Activated T-cell treated with anti-CD3 and anti-CD28 coated beads for 48 hours (primary cell): ENCODE data around the gene OR2T3.
"Not testable (repeated sequence)": the region's sequence is repeated elsewhere in the genome, so short reads cannot be mapped to it uniquely, and the experiment has no call there.

Experiments
- DNase-seq: peaks from one replicate; pipeline ENCODE4 v3.0.0-alpha.2; 2020; ENCODE audit warnings: low read depth

Gene OR2T3

GRCh38 chr1:248472111-248472510 lies 1.0 kb upstream of the OR2T3 start:
- not testable (repeated sequence) for DNase-seq

GRCh38 chr1:248475660-248476059 lies 2.5 kb downstream of the OR2T3 start:
- DNase-seq = not testable (repeated sequence)

GRCh38 chr1:248481686-248482579 lies 8.8 kb downstream of the OR2T3 start:
- not testable (repeated sequence) for DNase-seq

- not testable (repeated sequence) for DNase-seq
These were observed 15.1 kb downstream of the OR2T3 start, which contains the start of gene OR2T5 for GRCh38 chr1:248488289-248488688. TSS of gene OR2T5 (plus strand) at chr1:248488589. CDS start at chr1:248488589, 0 bp downstream.

- DNase-seq = not testable (repeated sequence)
These were observed 23.5 kb downstream of the OR2T3 start for GRCh38 chr1:248496661-248497060.

- not testable (repeated sequence) for DNase-seq
These were observed 27.3 kb downstream of the OR2T3 start for GRCh38 chr1:248500305-248501035.

- DNase-seq = not testable (repeated sequence)
These were observed 34.6 kb downstream of the OR2T3 start, which contains the start of gene OR2G6 for GRCh38 chr1:248507773-248508172. TSS of gene OR2G6 (plus strand) at chr1:248508073. CDS start at chr1:248521647, 13,574 bp downstream.

- DNase-seq = not testable (repeated sequence)
These were observed 37.1 kb downstream of the OR2T3 start for GRCh38 chr1:248510217-248510616.

GRCh38 chr1:248521856-248522255 lies 48.7 kb downstream of the OR2T3 start:
- no peak for DNase-seq
